CD4-positive, alpha-beta T cell treated with Interleukin-17A for 1 hour (primary cell): Measurements from ENCODE around the gene DNAJC12.

Experiments
- DNase-seq: peaks from one replicate; pipeline ENCODE4 v3.0.0-alpha.2; 2020

The DNAJC12 gene

DNA sequence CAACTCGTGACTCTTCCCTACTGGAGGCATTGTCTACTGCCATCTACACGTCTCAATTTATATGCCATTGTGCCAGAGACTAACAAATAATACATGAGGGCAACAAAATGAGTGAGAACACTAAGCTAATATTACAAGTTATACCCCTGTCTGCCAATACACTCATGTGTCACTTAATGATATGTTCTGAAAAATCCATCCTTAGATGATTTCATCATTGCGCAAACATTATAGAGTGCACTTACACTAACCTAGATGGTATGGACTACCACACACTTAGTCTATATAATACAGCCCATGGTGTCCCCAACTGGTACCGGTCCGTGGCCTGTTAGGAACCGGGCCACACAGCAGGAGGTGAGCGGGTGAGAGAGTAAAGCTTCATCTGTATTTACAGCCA, 77.7 kb downstream of the DNAJC12 start:
- no peak for DNase-seq
